HCT116 (cell line): ENCODE results near the gene SLC29A1.

Source experiments
- CEBPB ChIP-seq: IDR thresholded peaks from 2 replicates; pipeline ENCODE4 v1.6.1; 2012; ENCODE audit warnings: low read depth
- TF ChIP-seq, protein P1 (sequence below): IDR thresholded peaks from 2 replicates; pipeline ENCODE4 v1.6.1; 2012; ENCODE audit warnings: low read depth
- TF ChIP-seq, protein P2 (sequence below), 3 experiments: fragments of 200-600 bp in 1 of 3; sonication (generic) in 1 of 3; IDR thresholded peaks in 2 of 3; conservative IDR thresholded peaks in 1 of 3; 2 replicates each; pipeline ENCODE4 v1.5.1; 2012 to 2017; ENCODE audit warnings: low read depth in 2 of 3, low read length in 2 of 3, antibody characterized with exemption in 1 of 3, borderline replicate concordance in 1 of 3, control low read depth in 1 of 3, mild to moderate bottlenecking in 1 of 3, mixed read lengths in 1 of 3, mixed run types in 1 of 3, moderate library complexity in 1 of 3; ENCODE audit not compliant: insufficient read depth in 1 of 3

DNA sequence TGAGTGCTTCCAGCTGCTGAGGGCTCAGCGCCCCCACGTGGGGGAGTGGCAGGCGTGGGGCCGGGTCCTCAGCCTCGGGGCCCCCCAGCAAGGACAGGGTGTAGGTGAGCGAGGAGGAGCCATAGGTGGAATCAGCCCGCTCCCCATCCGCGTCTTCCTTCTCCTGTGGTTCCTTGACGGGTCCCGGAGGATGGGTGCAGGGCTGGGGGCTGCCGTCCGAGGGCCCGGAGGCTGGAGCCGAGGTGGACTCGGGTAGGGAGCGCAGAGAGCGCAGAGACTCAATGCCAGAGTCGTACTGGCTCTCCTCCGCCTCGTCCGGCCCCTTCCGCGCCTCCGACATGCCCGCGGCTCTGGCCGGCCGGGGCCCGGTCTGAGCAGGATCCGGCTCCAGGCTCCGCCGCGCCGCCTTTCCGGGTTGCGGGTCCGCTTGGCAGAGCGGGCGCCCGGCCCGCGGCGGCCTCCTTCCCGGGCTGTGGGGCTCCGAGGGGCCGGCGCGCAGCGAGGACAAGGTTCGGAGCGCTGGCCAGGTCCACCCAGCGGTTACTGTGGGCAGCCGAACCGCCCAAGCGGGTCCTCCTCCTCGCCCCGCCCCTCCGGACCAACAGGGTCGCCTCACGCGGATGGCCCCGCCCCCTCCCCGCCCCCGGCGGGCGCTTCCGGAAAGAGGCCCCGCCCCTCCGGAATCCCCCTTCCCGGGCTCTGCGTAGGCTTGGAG lies 41.8 kb downstream of the SLC29A1 start, which contains the start of gene NFKBIE:
- TF ChIP-seq, protein P1, sequence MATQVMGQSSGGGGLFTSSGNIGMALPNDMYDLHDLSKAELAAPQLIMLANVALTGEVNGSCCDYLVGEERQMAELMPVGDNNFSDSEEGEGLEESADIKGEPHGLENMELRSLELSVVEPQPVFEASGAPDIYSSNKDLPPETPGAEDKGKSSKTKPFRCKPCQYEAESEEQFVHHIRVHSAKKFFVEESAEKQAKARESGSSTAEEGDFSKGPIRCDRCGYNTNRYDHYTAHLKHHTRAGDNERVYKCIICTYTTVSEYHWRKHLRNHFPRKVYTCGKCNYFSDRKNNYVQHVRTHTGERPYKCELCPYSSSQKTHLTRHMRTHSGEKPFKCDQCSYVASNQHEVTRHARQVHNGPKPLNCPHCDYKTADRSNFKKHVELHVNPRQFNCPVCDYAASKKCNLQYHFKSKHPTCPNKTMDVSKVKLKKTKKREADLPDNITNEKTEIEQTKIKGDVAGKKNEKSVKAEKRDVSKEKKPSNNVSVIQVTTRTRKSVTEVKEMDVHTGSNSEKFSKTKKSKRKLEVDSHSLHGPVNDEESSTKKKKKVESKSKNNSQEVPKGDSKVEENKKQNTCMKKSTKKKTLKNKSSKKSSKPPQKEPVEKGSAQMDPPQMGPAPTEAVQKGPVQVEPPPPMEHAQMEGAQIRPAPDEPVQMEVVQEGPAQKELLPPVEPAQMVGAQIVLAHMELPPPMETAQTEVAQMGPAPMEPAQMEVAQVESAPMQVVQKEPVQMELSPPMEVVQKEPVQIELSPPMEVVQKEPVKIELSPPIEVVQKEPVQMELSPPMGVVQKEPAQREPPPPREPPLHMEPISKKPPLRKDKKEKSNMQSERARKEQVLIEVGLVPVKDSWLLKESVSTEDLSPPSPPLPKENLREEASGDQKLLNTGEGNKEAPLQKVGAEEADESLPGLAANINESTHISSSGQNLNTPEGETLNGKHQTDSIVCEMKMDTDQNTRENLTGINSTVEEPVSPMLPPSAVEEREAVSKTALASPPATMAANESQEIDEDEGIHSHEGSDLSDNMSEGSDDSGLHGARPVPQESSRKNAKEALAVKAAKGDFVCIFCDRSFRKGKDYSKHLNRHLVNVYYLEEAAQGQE = no peak
- TF ChIP-seq, protein P2, sequence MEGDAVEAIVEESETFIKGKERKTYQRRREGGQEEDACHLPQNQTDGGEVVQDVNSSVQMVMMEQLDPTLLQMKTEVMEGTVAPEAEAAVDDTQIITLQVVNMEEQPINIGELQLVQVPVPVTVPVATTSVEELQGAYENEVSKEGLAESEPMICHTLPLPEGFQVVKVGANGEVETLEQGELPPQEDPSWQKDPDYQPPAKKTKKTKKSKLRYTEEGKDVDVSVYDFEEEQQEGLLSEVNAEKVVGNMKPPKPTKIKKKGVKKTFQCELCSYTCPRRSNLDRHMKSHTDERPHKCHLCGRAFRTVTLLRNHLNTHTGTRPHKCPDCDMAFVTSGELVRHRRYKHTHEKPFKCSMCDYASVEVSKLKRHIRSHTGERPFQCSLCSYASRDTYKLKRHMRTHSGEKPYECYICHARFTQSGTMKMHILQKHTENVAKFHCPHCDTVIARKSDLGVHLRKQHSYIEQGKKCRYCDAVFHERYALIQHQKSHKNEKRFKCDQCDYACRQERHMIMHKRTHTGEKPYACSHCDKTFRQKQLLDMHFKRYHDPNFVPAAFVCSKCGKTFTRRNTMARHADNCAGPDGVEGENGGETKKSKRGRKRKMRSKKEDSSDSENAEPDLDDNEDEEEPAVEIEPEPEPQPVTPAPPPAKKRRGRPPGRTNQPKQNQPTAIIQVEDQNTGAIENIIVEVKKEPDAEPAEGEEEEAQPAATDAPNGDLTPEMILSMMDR (IDR thresholded peaks at IDR 0.05 in 2 of 3, conservative IDR thresholded peaks at IDR 0.05 in 1 of 3; ENCODE audit: borderline replicate concordance in 1 of 3, insufficient read depth in 1 of 3, low read depth in 2 of 3, low read length in 2 of 3) = peak; percentile 15 to 41 (median 35); a peak in 3 of 6 replicates
- no peak for TF ChIP-seq CEBPB
